HL-60 (cell line): ENCODE data around the gene FAM47E.
"Not testable (repeated sequence)": the region's sequence is repeated elsewhere in the genome, so short reads cannot be mapped to it uniquely, and the experiment has no call there.

Experiments
- DNase-seq, 2 experiments: peaks; one replicate each; pipeline ENCODE4 v3.0.0-alpha.2; 2010 to 2020; ENCODE audit warnings: low read depth in 1 of 2, low spot score in 1 of 2
- H3K27ac ChIP-seq: fragments of 250-450 bp; sonication (Bioruptor Pico); replicated peaks from 2 replicates; pipeline ENCODE4 v1.5.1; 2020; ENCODE audit warnings: mild to moderate bottlenecking, moderate library complexity
- H3K27me3 ChIP-seq: fragments of 250-450 bp; sonication (Bioruptor Pico); 2 replicates; pipeline ENCODE4 v1.5.1; 2021; ENCODE audit warnings: mild to moderate bottlenecking, moderate library complexity; ENCODE audit not compliant: insufficient read depth, poor library complexity, severe bottlenecking
- H3K4me3 ChIP-seq: replicated peaks from 2 replicates; pipeline ENCODE4 v1.5.1; 2011; ENCODE audit warnings: mild to moderate bottlenecking, control low read depth, low read length; ENCODE audit not compliant: insufficient read depth
- GABPA ChIP-seq: IDR thresholded peaks from 2 replicates; pipeline ENCODE4 v1.6.1; 2012; ENCODE audit warnings: low read depth
- POLR2AphosphoS5 ChIP-seq: IDR thresholded peaks from 2 replicates; pipeline ENCODE4 v1.6.1; 2012; ENCODE audit warnings: low read depth
- REST ChIP-seq: IDR thresholded peaks from 2 replicates; pipeline ENCODE4 v1.6.1; 2012; ENCODE audit warnings: low read depth; ENCODE audit not compliant: insufficient replicate concordance
- SPI1 ChIP-seq: IDR thresholded peaks from 2 replicates; pipeline ENCODE4 v1.6.1; 2012; ENCODE audit warnings: low read depth, mild to moderate bottlenecking, borderline replicate concordance
- TF ChIP-seq, protein P1 (sequence below): IDR thresholded peaks from one replicate; pipeline ENCODE4 v1.5.1; 2011; ENCODE audit warnings: low read length, control low read depth, inconsistent platforms; ENCODE audit not compliant: insufficient read depth

The FAM47E gene

GRCh38 chr4:76283900-76284299 is 32.4 kb downstream of the FAM47E start:
- Histone ChIP-seq H3K27me3 (no peaks in the 10 kb centered on the region), H3K27ac (no peak overlapping the region), H3K4me3 (no peak overlapping the region)
- TF ChIP-seq GABPA (no peak), REST (no peak), POLR2AphosphoS5 (no peak), SPI1 (no peak)
- TF ChIP-seq, protein P1, sequence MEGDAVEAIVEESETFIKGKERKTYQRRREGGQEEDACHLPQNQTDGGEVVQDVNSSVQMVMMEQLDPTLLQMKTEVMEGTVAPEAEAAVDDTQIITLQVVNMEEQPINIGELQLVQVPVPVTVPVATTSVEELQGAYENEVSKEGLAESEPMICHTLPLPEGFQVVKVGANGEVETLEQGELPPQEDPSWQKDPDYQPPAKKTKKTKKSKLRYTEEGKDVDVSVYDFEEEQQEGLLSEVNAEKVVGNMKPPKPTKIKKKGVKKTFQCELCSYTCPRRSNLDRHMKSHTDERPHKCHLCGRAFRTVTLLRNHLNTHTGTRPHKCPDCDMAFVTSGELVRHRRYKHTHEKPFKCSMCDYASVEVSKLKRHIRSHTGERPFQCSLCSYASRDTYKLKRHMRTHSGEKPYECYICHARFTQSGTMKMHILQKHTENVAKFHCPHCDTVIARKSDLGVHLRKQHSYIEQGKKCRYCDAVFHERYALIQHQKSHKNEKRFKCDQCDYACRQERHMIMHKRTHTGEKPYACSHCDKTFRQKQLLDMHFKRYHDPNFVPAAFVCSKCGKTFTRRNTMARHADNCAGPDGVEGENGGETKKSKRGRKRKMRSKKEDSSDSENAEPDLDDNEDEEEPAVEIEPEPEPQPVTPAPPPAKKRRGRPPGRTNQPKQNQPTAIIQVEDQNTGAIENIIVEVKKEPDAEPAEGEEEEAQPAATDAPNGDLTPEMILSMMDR = no peak
- no peak for DNase-seq

- DNase-seq, H3K27ac ChIP-seq, H3K4me3 ChIP-seq, H3K27me3 ChIP-seq: not testable (repeated sequence)
Measured at GRCh38 chr4:76287811-76288210, 36.3 kb downstream of the FAM47E start.

- Histone ChIP-seq H3K27me3 (no peaks in the 10 kb centered on the region), H3K27ac (no peak overlapping the region), H3K4me3 (no peak overlapping the region)
- no peak for DNase-seq
- TF ChIP-seq GABPA = no peak
- TF ChIP-seq SPI1 = no peak
- TF ChIP-seq POLR2AphosphoS5 = no peak
- TF ChIP-seq REST = no peak
- TF ChIP-seq, protein P1 = no peak
Measured at GRCh38 chr4:76292730-76293129, 41.2 kb downstream of the FAM47E start.

DNA sequence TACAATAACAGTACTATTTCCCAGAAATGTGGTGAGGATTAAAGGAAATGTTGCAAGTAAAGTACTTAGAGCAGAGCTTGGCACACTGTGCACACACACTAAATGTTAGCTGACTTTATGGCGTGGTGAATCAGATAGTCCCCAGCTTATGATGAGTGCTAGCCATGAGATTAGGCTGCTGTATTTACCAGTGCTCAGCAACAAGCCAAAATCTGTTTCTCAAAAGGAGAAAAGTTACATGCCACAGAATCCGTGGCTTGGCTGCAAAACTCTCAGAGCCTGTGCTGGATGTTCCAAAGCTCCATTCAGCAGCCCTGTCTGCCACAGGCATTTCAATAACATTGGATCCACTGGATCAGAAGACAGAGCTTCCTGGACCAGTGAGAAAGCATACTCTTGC is 42.3 kb downstream of the FAM47E start:
- TF ChIP-seq REST (no peak), GABPA (no peak), SPI1 (no peak), POLR2AphosphoS5 (no peak)
- H3K27ac ChIP-seq = no peak overlapping the region
- no peak overlapping the region for H3K4me3 ChIP-seq
- no peak for DNase-seq
- H3K27me3 ChIP-seq = no peaks in the 10 kb centered on the region
